GM18951 (cell line): Measurements from ENCODE around the gene ADAMTS16.

Experiments used
- POLR2A ChIP-seq: IDR thresholded peaks from 4 replicates; pipeline ENCODE4 v1.6.1; 2011; ENCODE audit warnings: mild to moderate bottlenecking; ENCODE audit not compliant: insufficient read length, insufficient read depth; ENCODE audit errors: extremely low read depth
- in situ Hi-C: fragments of 300-500 bp; cut with MboI; formaldehyde crosslinking; loops from one replicate; pipeline ENCODE4 v1.12.0; 2022; ENCODE audit warnings: low sequenced_read_pairs, mixed read lengths, inconsistent platforms; ENCODE audit not compliant: unreplicated experiment

Gene ADAMTS16

DNA sequence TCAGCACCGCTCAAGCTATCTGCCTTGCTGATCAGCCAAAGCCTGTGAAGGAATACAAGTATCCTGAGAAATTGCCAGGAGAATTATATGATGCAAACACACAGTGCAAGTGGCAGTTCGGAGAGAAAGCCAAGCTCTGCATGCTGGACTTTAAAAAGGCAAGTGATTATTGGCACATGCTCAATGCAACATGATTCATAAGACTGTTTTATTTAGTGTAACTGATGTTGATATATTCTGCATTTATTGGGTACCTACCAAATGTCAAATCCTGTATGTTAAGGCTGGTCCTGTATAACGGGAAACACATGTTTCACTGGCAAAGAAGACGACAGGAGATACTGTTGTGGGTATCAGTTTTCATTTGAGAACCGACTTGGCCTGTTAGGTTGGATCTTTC lies 69.0 kb downstream of the ADAMTS16 start:
- no peak for TF ChIP-seq POLR2A
- in situ Hi-C loops: no loop called here

DNA sequence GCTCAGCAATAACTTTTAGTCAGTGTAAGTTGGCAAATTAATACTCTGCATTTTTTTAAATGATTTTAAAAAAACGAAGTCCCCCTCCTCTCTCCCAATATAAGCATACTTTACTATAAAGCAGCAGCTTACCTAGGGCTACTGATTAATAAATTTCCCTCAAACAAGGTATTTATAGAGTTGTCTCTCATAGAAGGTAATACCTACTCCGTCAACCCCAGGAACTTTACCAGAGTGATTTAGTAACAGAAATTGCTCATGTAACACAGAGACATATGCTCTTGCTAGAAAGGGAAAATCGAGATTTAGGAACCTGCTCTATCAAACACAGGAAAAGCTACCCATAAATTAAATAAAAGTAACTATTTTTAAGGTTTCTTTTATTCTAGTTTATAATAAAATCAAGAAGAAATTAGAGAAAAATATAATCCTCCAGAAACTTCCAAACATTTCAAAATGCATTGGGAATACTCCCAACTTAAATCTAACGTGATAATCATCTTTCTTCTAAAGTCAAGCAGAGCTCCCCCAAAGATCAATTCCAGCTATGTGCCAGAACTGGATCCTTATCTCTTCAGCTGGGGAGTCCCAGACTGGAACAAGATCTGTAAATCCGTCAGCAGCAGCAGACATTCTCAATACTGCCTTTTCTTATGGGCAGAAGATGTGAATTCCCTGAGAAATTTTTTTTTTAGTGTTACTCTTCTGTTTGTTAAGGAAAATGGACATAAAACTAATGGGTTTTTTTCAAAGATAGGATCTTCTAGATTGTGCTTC lies 69.6 kb downstream of the ADAMTS16 start:
- in situ Hi-C loops: no loop called here
- TF ChIP-seq POLR2A: no peak

DNA sequence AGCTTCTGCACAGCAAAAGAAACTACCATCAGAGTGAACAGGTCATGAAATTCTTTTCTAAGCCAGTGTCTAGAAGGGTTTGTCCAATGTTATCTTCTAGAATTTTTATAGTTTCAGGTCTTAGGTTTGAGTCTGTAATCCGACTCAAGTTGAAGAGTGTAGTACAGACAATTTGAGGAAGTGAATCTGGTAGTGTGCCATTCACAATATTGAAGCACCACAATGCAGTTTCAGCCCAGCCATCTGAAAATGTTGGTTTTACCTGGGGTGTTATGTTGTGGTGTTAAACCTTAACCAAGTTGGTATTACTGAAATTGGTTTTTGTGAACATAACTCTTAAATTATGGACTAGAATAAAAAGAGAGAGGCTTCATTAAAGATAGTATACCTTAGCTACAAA lies 77.2 kb downstream of the ADAMTS16 start:
- no peak for TF ChIP-seq POLR2A
- in situ Hi-C loops: no loop called here

DNA sequence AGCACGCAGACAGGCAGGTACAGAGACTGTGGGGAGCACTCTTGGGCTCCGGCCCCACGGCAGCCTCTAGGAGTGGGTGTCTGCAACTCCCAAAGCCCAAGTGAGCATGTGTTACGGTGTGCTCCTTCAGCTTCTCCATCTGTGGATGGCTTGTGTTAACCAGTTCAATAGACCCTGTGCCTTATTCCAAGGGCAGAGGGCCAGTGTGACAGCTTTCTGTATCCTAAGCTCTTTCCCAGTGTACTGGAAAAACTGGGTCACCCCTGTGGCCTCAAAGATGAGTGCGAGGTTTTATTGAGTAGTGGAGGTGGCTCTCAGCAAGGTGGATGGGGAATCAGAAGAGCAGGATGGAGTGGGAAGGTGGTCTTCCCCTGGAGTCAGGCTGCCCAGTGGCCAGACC lies 78.3 kb downstream of the ADAMTS16 start:
- in situ Hi-C loops: no loop called here
- no peak for TF ChIP-seq POLR2A

DNA sequence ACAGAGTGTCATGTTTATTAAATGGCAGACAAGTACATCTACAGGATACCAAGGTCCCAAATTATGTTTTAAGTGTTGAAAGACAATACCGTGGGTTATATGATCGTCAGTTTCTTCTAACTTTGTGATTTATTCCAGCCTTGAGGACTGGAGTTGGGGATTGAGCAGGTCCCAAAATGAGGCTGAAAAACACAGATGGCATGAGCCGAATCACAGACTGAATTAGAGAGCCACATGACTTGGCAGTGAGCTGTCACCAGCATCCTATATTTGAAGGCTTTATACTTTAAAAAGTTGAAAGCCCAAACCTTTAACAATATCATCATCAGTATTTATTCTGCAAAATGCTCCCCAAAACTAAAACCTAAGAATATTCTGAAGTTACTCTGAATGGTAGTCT lies 79.4 kb downstream of the ADAMTS16 start:
- in situ Hi-C loops: no loop called here
- TF ChIP-seq POLR2A: no peak

DNA sequence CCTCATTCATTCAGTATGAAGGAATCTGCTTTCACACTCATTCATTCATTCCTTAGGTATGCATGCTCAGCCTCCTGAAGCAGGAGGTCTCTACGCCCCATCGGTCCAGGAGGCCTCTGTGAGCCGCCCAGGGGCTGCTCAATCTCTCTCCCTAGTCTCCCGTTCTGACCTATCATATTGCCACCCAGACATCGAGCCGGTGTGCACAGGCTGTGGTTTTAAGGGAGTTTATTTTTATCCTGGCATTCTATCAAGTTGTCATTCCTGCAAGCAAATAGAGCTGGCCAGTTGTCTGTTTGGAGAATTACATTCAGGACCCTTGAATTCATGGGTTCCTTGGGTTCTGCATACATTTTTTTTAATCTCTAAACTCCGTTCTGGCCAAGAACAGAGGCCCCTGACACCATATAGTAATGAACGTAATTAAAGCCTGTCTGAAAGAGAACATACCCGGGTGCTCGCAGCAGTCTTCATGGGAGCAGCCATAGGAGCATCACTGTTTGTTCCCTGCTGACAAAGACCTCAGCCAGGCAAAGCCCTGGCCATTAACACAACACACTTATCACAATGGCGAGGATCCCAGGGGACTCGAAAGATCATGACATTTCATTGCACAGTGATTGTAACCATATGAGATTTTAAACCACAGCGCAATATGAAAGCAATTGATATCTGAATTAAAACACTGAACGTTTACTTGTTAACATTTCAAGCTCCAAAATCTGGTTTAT lies 80.9 kb downstream of the ADAMTS16 start:
- in situ Hi-C loops: no loop called here
- no peak for TF ChIP-seq POLR2A

DNA sequence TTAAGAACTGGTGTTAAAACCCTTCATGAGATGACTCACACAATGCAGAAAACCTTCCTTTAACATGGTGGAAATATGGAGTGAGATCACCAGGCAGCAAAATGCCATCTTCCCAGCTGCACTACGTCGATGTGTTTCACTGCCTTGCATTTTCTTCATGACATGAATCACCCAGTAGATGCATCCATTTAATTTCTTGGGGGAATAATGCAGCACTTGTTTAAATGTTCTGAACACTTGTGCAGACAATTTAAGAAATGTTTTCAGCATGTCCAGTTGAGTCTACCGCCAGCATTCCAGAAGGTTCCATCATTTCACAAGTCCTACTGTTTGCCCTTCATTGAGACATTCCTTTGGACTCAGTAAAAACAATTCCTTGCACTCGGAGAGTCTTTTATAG lies 81.6 kb downstream of the ADAMTS16 start:
- in situ Hi-C loops: no loop called here
- no peak for TF ChIP-seq POLR2A

DNA sequence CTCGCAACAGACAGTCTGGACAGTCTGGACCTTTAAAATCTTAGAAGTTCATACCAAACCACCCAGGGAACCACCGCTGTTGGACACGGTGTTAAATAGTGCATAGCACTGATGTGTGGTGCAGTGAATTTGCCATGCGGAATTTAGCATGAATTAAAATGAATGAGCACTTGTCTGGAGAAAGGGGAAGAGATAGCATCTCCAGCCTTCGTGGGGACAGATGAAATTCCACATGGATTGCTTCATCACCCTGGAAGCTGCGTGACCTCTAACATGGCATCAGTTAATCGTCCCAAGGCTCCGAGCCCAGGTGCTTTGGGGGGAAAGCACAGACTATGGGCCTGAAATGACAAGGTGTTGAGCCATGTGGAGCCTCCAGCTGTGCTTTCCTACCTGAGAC lies 91.4 kb downstream of the ADAMTS16 start:
- in situ Hi-C loops: no loop called here
- no peak for TF ChIP-seq POLR2A

DNA sequence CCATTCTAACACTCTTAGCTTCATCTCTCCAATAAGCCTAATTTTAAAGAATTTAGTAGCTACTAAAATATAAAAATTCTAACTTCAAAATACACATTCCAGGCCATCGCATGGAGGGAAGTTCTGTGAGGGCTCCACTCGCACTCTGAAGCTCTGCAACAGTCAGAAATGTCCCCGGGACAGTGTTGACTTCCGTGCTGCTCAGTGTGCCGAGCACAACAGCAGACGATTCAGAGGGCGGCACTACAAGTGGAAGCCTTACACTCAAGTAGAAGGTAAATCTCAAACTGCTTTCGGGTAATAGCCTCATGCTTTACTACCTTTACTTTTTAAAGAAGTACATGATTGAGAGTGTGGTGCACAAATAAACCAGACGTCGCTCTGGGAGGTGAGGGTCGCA lies 94.8 kb downstream of the ADAMTS16 start:
- TF ChIP-seq POLR2A: no peak
- in situ Hi-C loops: no loop called here

DNA sequence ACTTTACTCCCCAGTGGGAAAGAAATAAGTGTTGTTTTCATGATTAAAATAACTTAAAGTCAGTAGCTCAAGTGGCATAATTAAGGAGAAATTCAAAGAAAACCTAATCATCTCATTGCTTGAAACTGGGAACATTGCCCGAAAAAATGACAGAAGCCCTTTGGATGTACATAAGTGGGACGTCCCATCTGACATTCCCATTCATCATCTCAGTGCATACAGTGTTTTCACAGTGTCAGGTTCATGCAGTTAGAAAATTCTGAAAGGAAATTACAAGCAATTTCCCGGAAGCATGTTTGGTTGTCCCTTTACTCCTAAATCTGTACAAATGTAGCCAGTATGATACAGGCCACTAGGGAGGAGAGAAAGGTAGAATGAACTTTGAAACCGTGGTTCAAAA lies 95.6 kb downstream of the ADAMTS16 start:
- no peak for TF ChIP-seq POLR2A
- in situ Hi-C loops: no loop called here

DNA sequence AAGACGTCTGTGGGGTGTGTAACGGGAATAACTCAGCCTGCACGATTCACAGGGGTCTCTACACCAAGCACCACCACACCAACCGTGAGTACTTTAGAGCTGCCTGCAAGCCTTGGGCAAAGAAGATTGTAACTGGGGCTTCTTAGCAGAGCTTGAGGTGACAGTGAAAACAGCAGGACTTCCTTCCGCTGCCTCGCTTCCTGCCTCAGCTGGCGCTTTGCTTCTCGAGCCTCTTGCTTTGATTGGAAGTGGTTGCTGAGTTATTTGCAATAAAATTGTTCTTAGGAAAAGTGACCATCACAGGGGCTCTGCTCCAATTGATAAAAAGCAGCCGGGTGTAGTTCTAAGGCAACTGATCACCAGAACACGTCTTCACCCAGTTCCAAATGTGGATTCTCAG lies 99.1 kb downstream of the ADAMTS16 start:
- in situ Hi-C loops: no loop called here
- TF ChIP-seq POLR2A: no peak

DNA sequence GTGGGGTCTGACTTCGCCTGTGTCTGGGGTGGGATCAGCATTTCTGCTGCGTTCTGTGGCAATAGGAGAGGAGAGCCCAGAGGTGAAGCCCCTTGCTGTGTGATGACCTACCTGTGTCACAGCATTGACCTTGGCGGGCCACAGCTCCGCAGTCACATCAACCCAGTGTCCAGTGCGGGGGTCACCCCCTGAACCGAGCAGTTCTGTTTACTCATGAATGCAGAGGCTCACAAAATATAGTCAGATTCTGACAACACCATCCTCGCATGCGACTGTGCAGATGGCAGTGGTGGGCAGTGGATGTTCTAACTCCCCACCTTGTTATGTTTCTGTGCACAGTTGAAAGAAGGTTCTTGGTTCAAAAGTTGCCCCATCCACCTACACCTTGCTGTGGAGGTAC lies 100.1 kb downstream of the ADAMTS16 start:
- TF ChIP-seq POLR2A: no peak
- in situ Hi-C loops: no loop called here

DNA sequence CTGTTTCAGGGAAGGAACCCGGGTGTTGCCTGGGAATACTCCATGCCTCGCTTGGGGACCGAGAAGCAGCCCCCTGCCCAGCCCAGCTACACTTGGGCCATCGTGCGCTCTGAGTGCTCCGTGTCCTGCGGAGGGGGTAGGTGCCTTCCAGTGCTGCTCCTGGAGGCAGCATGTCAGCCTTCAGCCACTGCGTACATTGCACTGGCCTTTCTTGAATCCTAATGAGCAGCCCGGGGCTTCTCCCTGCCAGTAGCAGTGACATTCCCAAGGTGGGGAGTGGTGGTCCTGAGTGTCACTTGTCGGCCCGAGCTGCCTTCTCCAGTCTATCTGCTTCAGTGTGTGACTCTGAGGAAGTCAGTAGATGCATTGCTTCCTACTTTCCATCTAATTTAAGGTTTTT lies 101.9 kb downstream of the ADAMTS16 start:
- in situ Hi-C loops: no loop called here
- TF ChIP-seq POLR2A: no peak

DNA sequence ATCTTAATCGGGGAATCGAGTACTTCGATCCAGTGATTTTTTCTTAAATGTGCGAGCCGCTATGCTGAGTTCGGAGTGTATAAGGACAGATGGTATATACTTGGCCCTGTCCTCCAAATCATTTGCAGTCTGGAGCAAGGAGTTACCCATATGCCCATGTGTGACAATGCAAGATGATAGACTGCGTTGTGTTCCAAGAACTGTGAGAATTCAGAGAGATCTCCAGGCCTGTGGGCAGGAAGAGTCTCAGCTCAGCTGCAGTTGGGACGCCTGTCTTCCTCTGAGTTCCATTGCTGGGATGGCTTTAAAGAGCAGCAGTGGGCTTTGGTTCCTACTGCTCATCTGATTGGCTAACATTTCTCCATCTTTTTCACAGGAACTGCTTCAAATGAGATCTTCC lies 106.6 kb downstream of the ADAMTS16 start:
- TF ChIP-seq POLR2A: no peak
- in situ Hi-C loops: no loop called here
